Stimulated activated CD8-positive, alpha-beta memory T cell treated with anti-CD3 and anti-CD28 coated beads, Interleukin-7, amount 100 ng/mL, for 1 hour (primary cell): ENCODE data around the gene PARD3B.

Experiments used
- DNase-seq, 2 donors: peaks; one replicate each; pipeline ENCODE4 v3.0.0-alpha.2; 2020; ENCODE audit warnings: low read depth in 2 of 2

Gene PARD3B

DNA sequence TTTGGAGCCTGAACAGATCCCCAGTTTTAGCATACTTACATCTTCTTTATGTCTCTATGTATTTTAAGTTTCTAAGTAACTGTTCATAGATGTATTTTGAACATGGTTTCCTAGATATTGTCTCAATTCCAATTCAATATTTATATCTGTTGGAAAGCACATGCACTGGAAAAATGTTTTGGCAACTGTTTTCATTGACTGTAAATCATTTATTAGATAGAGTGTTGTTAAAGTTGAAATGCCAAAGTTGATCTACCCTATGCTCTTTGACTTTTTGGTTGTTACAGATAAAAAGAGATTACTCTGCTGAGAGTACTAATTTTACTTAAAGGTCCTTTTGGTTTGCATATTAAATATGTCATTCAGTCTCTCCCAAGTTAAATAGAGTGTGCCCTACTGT lies 792.0 kb downstream of the PARD3B start:
- DNase-seq = no peak

DNA sequence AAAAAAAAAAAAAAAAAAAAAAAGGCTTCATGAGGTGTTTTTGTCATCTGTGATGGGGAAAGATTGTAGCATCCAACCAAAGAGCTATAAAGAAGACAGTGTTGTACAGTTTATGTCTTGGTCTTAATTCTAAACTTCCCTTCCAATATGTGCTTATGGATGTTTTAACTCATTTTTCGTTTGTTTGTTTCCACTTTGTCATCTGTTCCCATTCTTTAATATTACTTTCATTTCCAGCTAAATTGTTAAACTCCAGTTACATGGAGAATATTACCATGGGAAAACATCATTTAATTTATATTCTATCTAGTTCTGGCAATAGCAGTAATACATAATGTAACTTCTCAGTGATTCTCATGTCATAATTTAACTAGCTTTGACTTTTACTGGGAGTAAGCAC lies 792.9 kb downstream of the PARD3B start:
- DNase-seq = no peak

DNA sequence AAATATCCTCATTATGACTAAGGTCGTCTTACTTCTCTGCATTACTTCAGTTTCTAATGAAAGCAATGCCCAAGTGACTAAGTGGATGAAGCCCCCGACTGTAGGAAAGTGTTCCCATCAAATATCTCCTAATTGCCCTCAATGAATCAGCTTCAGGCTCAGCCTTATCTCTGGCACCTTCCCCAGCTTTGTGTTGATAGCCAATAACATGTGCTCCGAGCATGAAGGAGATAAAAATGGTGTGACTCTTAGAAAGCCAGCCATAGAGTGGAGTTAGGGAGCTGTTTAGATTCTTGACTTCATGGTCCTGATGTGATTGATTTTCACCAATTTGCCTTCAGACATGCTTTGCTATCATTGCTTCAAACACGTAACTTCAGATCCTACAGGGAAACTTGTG lies 797.8 kb downstream of the PARD3B start:
- no peak for DNase-seq

DNA sequence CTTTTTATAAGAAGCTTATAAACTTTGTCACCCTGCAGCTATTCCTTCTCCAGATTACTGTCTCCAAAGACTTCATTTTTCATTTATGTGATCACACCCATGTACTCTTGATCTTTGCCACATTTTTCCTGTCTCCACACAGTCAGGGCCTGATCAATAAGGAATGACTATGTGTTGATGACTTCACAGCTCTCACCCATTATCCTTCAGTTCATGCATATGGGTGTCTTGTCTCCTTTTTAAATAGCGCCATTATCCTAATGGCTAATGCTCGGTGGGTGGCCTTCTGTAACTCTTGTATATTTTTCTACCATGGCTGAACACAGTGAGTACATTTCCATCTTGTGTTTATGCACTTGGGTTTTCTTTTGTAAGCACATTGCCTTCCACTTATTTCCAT lies 801.4 kb downstream of the PARD3B start:
- DNase-seq = no peak

DNA sequence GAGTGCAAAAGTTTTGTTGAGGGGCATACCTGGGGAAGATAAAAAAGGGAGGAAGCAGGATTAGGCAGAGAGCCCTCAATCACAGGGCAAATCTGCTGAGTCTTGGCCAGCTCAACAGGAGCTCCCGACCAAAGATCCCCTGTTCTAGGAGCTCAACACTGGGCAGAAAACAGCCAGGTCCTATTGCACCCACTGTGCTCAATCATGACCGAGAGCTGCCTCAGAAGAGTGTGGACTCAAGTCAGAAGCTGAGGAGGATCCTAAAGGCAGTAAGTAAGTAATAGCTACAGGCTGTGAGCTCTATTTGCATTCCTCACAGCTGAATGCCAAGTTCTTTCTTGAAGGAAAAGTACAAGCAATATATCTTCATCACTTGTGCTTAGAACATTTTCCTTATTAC lies 802.6 kb downstream of the PARD3B start:
- DNase-seq = no peak

DNA sequence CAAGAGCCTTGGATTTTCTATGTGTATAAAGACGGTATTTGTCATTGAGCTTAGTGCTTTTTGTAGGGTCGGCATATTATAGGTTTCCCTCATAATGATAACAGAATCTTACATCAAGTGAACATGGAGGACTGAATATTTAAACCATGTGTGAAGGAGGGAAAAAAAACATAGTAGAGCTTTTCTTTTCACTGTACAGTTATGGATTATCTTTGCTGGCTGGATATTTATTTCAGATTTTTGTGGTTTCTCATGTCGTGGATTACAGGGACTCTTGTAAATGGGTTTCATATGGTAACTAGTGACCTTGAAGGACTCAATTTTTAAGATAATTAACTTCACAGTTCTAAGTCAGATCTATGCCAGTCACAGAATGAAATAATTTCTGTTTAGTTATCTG lies 806.8 kb downstream of the PARD3B start:
- no peak for DNase-seq

DNA sequence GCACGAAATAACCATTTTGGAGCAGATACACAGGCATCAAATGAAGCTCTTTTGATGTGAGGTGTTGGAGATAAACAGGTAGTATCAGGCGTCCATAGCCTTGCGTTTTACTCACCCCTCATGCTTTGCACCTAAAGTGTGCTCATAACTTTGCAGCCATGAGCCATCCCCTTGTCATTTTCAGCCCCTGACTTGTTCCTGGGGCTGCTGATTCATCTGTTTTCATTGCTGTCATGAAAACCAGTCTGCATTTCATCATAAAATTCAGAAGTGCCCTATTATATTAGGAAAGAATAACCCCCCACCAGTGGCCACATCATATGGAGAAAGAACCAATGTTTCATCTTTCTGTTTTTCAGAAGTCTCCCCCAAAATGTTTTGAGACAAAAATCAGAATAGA lies 807.3 kb downstream of the PARD3B start:
- DNase-seq = no peak

DNA sequence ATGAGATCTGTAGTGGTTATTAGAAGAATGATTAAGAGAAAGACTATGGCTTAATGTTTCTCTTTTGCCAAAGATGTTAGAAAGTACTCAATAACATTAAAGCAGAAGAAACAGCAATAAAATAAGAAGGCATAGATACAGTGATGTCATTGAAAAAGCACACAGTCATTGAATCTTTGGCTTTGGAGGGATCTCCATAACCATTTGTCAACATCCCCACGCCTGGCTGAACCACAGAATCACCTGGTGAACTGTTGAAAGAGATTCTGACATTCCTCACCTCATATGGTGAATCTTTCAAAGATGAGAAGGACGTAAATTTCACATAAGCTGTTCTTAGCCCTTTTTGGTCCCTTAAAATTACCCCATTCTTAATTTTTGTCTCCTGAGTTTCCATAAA lies 812.5 kb downstream of the PARD3B start:
- DNase-seq = no peak

DNA sequence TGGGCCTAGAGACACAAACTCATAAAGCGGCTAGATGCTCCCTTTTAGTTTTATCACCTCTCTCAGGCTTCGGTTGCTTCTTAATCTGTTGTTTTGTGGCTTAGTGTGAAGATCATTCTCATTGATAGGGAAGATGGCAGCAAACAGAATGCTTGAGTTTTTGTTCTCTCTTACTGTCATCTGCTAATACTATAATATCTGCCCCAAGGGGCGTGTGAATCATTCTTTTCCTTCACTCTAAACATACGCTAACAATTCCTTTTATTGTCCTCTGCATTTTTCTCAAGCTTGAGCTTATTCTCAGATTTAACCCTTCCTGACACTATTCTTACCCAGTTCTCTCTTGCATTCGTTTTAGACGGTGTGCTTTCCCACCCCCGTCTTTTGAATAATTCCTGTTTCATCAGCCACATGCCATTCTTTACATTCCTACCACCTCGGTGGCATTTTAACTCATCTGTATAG lies 813.1 kb downstream of the PARD3B start:
- DNase-seq = no peak

DNA sequence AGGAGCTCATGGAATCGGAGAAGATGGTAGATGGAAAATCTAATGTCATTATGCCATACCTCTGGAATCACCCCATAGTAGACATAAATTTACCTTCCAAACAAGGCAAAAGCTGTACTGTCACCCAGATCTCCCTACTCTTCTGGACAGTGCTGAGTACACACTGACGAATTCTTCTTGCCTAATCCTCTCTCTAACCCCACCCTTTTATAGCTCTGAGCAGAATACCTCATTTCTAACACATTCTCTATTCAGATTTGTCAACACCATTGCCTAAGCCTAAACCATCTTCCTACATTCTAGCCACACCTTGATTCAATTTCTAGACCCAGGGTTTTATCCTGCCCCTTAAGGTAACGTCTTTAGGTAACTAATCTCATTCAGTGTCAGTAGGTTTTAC lies 816.0 kb downstream of the PARD3B start:
- DNase-seq = no peak

DNA sequence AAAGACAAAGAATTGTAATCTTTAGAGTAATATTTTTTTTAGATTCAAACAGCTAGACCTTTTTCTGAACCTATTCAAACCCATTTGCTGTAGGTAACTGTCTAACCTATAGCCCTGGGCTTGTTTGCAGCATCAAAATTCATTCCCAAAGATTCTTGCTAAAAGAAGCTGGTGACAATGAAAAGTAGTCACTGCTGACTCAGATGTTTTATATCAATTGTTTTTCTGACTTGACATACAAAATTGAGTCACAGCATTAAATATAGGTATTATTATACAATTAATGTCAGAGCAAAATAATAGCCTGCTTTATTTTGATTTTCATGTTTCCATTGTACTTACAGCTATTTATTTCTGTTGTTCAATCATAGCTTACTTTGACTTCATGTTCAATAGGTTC lies 816.7 kb downstream of the PARD3B start:
- no peak for DNase-seq

DNA sequence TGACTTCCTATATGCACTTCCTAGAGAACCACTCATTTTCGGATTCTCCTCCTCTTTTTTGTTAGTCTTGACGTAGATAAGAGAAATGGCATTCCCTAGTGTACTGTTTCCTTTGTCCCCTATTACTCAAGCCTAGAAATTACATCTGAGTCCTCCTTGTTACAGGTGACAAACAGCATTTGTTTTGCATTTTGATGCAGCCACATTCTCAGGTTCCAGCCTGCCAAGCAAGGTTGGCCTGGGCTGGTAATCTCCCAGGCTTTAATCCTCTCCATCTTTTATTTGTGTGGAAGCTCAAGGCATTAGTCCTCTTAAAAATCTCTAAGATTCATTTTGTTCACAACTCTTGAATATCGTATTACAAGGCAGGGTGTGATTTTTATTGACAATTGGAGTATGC lies 819.0 kb downstream of the PARD3B start:
- DNase-seq = no peak

DNA sequence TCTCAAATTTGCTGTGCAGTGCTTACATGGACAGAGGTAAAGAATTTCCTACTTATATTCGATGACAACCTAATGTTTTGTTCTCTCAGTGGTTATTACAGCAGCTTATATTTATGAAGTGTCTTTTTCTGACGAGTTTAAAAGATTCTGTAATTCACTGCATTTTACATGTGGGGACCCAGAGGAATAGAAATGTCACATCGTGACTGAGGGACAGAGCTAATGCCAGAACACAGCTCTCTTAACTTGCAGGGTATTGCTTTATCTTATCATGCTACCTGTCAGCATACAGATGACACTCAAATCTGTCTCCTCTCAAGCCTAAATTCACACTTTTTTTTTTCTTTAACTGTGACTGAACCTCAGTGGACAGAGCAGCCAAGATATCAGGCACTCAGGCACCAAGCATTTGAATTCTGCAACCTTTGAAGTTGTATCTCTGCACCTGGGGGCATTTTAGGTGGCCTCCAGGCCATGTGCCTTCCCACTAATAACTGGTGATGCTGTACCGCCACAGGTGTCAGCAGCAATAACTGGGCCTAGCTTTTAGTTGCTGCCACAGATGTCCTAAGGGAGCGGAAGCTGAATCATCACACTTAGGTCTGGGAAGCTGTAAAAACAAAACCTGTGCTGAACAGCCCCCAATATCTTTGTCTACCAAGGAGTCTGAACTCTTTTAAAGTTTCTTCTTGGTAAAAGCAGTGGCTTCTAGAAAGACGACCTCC lies 821.2 kb downstream of the PARD3B start:
- DNase-seq = no peak

DNA sequence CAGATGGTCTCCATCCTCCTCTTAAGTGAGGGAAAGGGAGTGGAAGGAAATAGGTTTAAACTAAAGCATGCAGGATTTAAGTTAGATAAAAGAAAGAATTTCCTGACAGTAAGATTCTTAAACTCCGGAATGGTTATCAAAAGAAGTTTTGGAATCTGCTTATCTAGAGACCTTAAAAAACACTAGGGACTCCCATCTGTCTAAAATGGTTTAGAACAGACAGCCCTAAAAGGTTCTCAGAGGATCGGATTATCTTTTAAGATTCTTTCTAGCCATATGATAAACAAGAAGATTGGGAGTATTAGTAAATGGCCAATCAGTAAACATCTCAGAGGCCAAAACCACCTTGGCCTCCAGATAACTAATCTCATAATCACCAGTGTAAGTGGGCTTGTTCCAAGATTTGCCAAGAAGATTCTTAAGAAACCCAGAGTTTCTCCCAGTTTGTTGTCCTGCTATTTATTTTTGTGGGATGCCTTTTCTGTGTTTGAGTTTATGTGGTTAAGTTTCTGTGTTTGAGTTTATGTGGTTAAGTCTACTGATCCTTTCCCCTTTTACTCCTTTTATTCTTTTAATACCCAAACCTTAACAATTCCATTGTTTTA lies 822.2 kb downstream of the PARD3B start:
- no peak for DNase-seq

DNA sequence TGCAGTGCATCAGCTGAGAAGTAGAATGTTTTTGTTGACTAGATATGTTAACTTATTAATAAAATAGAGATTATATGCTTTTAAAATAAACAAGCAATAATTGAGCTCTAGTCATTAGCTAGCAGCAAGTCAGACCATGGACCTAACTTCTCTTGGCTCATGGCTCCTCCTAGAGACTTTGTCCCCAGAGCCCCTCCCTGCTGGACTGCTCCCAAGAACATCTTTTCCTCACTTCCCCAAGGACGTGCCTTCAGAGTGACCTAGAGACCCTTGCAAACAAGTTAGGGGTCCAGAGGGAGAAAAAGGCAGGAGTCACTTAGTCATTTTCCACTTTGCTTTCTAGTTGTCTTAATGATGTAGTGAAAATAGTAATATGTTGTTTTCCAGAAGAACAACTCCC lies 824.5 kb downstream of the PARD3B start:
- DNase-seq = no peak

DNA sequence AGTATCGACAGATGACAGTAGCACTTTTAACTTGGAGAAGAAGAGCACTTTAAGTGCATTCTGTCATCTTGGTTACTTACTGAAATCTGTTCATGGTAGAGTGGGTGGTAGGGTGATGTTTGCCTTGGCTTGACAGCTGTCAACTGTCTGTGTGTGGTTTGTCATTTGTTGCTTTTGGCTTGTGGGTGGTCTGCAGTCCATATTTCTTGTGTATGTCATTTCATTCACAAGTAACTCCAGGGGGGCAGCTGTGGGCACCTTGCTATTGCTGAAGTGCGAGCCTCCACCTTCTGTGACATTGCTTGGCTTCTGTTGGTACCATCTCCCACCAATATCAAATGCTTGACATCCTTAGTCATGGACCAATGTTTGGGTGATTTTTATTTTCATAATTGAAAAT lies 825.5 kb downstream of the PARD3B start:
- no peak for DNase-seq

DNA sequence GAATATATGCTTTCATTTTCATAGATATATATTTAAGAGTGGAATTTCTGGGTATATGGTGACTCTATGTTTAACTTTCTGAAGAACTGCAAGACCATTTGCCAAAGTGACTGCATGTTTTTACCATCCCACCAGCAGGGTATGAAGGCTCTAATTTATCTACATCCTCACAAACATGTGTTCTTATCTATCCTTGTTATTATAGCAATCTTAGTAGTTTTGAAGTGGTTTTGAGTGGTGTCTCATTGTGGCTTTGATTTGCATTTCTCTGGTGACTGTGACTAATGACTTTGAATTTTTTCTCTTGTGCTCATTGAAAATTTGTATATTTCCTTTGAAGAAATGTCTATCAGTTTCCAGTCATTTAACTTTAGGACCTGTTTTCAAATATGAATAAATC lies 826.9 kb downstream of the PARD3B start:
- no peak for DNase-seq

DNA sequence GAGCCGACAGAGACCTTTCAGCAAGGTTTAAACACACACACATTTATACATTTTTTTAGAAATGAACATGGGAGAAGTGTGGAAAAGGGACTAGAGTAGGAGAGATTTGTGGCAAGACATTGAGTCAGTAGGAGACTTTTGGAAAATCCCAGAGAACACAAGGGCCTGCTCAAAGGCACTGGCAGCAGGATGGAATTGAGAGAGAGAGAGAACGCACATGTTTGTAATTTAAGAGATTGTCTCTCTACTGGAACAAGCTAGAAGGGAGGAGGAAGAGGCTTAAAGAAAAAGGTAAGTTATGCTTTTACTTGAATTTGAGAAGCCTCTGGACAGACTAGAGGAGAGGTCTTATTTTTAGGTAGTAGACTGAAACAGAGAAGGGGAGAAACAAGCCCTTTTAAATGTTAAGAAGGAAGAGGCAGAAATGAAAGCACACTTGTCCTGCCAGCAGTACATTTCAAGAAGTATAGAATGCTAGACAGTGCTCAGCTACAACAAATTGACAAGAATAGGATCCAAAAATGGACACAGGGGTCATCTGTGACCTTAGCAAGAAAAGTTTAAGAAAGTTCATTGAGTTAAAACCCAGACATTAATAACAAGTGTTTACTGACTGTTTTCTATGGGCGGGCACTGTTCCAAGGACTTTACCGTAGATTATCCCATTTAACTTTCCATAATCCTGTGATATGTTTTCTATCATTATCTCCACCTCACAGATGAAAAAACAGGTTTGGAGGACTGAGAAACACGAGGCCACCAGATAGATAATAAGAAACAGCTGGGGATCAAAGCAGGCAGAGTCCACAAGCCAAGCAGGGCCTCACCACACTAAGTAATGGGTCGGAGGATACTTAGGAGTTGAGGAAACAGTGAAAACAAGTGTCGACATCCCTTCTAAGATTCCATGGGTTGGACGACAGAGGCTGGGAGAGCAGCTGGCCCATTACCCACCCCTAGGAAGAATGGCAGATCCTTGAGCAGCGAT lies 830.5 kb downstream of the PARD3B start:
- no peak for DNase-seq

DNA sequence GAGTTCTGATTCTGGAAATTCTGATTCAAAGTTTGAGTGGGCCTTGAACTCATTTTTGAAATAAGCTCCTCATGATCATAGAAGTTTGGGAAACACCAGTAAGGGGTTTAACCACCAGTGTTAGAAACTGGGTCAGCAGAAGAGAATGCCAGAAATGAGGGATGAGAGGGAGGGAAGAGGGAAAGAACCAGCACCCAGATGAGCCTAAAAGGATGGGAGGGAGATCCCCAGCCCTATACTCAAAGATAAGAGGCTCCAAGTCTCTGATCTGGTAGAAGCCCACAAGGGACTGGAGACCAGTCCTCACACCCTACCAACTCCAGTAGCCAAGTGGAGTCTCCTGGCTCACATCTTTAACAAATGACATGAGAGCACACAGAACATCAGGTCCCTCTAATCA lies 832.0 kb downstream of the PARD3B start:
- no peak for DNase-seq

DNA sequence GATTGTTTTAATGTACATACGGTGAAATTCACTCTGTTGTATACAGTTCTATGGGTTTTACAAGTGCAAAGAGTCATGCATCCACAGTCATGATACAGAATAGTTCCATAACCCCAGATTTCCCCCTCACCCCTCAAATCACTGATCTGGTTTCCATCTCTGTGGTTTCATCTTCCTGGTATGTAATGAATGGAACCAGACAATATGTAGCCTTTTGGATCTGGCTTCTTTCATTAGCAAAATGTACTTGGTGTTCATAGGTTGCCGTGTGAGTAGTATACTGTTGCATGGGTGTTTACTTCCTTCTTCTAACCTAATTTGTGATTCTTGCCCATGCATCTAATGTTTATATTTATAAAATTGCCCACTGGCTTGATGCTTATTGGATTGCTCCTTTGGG lies 838.3 kb downstream of the PARD3B start:
- DNase-seq = no peak

DNA sequence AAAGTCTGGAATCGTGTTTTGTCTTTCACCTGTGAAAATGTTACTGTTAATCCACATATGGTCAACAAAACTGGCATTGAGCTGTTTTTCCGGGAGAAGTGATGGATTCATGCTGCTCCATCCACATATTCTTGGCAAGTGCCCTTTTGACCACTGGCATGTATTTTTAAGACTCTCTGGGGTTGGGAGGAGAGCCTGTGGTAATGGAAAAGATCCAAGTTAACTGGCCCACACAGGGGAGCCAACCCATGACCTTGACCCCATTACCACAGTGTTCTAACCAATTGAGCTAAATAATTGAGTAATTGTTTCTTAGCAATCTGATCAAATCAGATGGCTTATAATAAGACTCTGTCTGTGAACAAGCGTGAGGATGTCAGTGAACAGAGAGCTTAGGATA lies 840.8 kb downstream of the PARD3B start:
- no peak for DNase-seq

DNA sequence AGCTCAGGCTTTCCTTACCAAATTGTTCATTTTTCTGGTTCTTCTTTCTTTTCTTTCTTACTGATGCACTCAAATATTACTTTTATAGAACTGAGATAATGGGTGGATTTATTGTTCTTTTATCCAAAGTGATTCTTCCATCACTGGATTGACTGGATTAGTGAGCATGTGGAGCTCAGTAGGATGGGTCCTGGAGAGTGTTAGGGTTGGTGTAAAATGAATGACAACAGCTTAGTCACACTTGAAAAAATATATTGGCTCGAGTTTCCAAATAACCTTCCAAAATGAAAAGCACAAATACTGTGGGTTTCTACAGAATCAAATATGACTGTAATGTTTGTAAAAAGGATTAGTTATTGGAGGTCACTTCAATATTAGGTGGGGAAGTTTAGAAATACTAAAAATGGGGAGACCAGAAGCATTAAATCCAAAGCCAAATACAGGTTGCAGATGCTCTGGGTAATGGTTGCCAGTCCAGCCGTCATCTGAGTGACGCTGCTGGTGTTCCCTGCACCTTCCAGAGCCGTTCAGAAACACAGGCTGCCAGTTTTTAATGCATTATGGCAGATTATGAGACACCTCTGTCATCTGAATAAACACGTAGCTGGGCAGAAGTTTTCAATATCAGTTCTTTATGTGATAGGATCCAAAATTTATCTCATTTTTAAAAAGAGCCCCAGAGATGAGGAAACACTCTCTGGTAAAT lies 842.2 kb downstream of the PARD3B start:
- DNase-seq = no peak
